ENCODE results near the gene RALGPS1.

Gene RALGPS1

GRCh38 chr9:127099664-127100063 is 185.1 kb downstream of the RALGPS1 start:
- DNase-seq (ENCODE audit: low read depth) = no peak

- DNase-seq (ENCODE audit: low read depth) = no peak
Measured at GRCh38 chr9:127102176-127102575, 187.6 kb downstream of the RALGPS1 start.

DNA sequence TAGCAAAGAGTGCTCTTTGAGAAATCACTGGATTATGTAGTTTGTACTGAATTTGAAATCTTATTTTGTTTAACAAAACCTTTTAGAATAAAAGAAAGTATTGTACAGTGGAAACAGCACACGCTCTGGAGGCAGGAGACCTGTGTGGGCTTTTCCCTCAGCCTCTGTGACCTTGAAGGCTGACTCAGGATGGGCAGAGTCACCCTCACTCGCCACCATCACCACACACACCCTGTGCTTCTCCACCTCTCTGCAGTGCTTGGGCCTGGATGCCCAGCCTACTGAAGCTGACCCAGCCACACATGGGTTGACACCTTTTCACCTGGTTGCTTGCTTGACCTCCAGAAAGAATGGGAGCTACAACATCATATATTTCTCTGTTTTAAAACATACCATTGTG is 188.2 kb downstream of the RALGPS1 start:
- no peak for DNase-seq (ENCODE audit: low read depth)

- no peak for DNase-seq (ENCODE audit: low read depth)
Measured at GRCh38 chr9:127104581-127105311, 190.2 kb downstream of the RALGPS1 start.

GRCh38 chr9:127105805-127106465 is 191.4 kb downstream of the RALGPS1 start:
- DNase-seq (ENCODE audit: low read depth) = no peak

GRCh38 chr9:127106466-127106855 is 191.9 kb downstream of the RALGPS1 start:
- DNase-seq (ENCODE audit: low read depth) = no peak

DNA sequence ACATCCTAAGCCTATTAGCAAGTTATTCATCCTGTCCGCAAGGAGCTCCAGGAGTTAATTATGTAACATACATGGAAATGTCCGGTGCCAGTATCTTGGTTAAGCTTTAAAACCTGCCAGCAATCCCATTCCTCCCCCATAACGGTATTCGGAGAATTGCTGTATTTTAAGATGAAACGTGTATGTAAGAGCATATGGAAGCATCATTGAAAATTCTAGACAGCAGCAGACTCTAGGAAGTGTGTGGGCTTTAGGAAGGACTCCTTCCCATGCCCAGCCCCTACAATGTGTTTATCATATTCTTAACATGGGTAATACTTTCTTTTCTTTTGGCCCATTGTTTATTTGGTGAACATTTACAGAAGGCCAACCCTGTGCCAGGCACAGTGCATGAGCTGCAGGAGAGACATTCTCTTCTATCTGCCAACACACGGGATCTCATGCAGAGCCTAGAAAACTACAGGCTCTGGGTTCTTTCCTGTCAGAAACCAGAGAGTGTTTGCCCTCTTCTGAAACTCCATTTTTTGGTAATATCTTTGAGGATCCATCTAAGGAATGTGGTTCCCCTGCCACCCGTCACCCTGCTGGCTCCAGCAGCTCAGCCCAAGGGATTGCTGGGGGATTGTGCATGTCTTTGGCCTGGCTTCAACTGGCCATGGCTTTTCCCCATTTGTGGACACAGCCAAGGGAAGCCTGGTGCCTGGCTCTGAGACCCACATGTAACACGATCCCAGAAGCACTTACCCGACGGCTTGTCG is 192.8 kb downstream of the RALGPS1 start:
- DNase-seq (ENCODE audit: low read depth) = no peak

GRCh38 chr9:127107929-127108876 is 193.6 kb downstream of the RALGPS1 start:
- no peak for DNase-seq (ENCODE audit: low read depth)

GRCh38 chr9:127109212-127109711 is 194.7 kb downstream of the RALGPS1 start:
- DNase-seq (ENCODE audit: low read depth) = no peak

- no peak for DNase-seq (ENCODE audit: low read depth)
Measured at GRCh38 chr9:127112056-127112455, 197.5 kb downstream of the RALGPS1 start.

GRCh38 chr9:127112735-127113161 is 198.2 kb downstream of the RALGPS1 start:
- no peak for DNase-seq (ENCODE audit: low read depth)

DNA sequence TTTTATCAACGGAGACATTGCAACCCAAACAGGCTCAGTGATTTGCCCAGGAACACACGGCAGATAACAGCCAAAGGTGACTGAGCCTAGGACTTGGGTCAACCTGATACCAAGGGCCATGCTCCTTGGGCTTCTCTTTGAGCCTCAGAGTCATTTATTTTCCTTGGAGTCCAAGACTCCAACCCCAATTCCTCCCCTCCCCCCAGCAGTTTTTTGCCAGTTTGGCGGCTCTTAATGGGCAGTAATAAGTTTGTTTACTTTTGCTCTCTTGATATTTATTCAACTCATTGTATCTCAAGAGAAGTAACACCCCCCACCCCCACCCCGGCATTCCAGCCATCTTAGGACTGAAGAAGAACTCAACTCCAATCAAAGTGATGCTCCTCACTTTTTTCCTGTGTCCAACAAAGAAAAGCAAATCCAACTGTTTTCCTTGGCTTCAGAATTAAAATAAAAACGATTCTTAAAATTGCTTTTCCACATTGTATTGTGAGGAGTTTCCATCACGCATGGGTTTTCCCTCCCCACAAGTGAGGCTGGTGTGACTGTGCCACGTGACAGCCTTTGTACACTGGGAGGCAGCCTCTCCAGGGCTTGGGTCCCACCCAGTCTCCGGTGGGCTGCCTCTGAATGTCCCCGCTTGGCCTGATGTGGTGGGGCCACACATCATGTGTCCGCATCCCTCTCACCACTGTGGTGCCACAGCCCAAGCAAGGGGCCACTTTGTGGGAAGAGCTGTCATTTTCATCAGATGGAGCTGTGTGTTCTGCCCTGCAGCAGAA is 198.8 kb downstream of the RALGPS1 start:
- DNase-seq (ENCODE audit: low read depth) = no peak

- DNase-seq (ENCODE audit: low read depth) = no peak
Measured at GRCh38 chr9:127114606-127115005, 200.0 kb downstream of the RALGPS1 start.

GRCh38 chr9:127116088-127116726 is 201.6 kb downstream of the RALGPS1 start:
- no peak for DNase-seq (ENCODE audit: low read depth)

GRCh38 chr9:127116957-127117356 is 202.4 kb downstream of the RALGPS1 start:
- DNase-seq (ENCODE audit: low read depth) = no peak

DNA sequence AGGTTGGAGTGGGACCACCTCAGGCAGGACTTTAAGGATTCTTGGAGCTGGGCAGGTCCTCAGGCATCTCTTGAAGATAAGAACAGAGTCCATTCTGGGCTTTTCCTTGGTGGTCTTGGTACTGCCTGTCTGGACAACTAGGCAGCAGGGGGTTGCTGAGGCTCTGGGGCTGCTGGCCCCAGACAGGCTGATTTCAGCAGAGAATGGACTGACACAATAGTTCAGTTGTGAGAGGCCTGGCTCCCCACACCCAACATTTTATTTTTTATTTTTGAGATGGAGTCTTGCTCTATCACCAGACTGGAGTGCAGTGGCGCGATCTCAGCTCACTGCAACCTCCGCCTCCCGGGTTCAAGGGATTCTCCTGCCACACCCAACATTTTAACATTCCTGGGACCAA is 203.2 kb downstream of the RALGPS1 start:
- no peak for DNase-seq (ENCODE audit: low read depth)

DNA sequence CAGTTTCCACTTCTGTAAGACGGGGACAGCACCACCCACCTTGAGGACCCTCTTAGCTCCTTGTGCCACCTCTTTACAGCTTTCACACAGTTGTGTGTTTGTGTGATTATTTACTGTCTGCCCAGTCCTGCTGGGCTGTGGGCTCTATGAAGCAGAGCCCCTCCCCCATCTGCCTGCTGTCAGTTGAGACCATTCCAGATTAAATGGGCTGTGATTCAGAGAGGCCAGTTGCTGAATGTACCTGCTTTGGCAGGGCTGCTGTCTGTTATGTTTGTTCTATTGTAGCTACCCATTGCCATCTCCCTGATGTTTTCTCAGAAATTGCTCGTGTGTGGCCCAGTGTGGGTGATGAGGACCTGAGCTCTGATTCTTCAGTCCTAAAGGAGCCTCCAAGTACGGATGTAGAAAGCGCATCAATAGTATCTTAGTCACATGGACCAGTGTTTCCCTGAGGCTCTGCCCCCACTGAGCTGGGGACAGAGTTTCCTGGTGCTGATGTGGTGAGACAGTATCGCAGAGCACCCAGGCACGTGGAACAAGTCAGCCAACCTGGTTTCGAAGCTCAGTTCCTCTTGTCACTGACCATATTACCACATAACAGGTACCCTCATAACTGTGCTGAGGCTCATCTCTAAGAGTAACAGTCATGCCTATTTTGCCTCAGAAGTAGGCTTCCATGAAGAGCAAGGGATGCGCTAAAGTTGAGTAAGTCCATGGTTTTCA is 204.2 kb downstream of the RALGPS1 start:
- DNase-seq (ENCODE audit: low read depth) = no peak

- DNase-seq (ENCODE audit: low read depth) = no peak
Measured at GRCh38 chr9:127119320-127119709, 204.7 kb downstream of the RALGPS1 start.

- DNase-seq (ENCODE audit: low read depth) = no peak
Measured at GRCh38 chr9:127121628-127122175, 207.1 kb downstream of the RALGPS1 start.
